IMR-90 (cell line): Measurements from ENCODE around the gene UNK. TPM values are rescaled to one million over a fixed set of nuclear protein-coding genes. Genes with fewer than 3 reads are reported as not detected.
A peak's percentile ranks its signal among the peaks of the same experiment; 100 is the strongest.

Experiments used
- ATAC-seq: fragments of 200-7000 bp; cut with Tn5 transposase; 2 replicates; pipeline ENCODE4 v1.9.1; 2020; ENCODE audit warnings: low read depth, mild to moderate bottlenecking, moderate library complexity
- BruUV-seq: library from RNA; stranded (reverse); fragments of 400-500 nt; replicated peaks from 2 replicates; lab custom pipeline; 2021; lab: Mats Ljungman, UMichigan
- CTCF ChIA-PET: fragments of 300-600 bp; formaldehyde crosslinking; extraction: SDS; loops from one replicate; lab custom pipeline; 2021; ENCODE audit warnings: antibody characterized with exemption; lab: Yijun Ruan, JAX
- POLR2A ChIA-PET: fragments of 300-600 bp; sonication (Branson Sonifier 250); formaldehyde crosslinking; loops from one replicate; lab custom pipeline; 2022; ENCODE audit warnings: antibody characterized with exemption; ENCODE audit not compliant: unreplicated experiment; lab: Charles Lee
- DNase-seq: peaks from one replicate; pipeline ENCODE4 v3.0.0; 2013
- H2AFZ ChIP-seq: replicated peaks from 2 replicates; pipeline ENCODE3; 2013; ENCODE audit warnings: low read length, mild to moderate bottlenecking; ENCODE audit not compliant: poor library complexity
- H2AK5ac ChIP-seq: 2 replicates; pipeline ENCODE4 v1.6.1; 2013; ENCODE audit warnings: low read depth, low read length, inconsistent platforms
- H2AK9ac ChIP-seq: replicated peaks from 2 replicates; pipeline ENCODE3; 2013; ENCODE audit warnings: mild to moderate bottlenecking, low read depth, low read length, moderate library complexity; ENCODE audit not compliant: poor library complexity
- H2BK120ac ChIP-seq: 2 replicates; pipeline ENCODE4 v1.6.1; 2013; ENCODE audit warnings: low read depth, low read length, inconsistent platforms
- H2BK15ac ChIP-seq: 3 replicates; pipeline ENCODE4 v1.6.1; 2013; ENCODE audit warnings: low read depth, low read length, inconsistent platforms
- H2BK20ac ChIP-seq: 2 replicates; pipeline ENCODE4 v1.6.1; 2013; ENCODE audit warnings: low read depth, mild to moderate bottlenecking, inconsistent platforms, low read length, moderate library complexity
- H2BK5ac ChIP-seq: 2 replicates; pipeline ENCODE4 v1.6.1; 2013; ENCODE audit warnings: mild to moderate bottlenecking, low read depth, low read length, inconsistent platforms; ENCODE audit not compliant: poor library complexity, severe bottlenecking
- H3K14ac ChIP-seq: replicated peaks from 2 replicates; pipeline ENCODE4 v1.6.1; 2013; ENCODE audit warnings: low read depth, low read length, inconsistent platforms
- H3K18ac ChIP-seq: 2 replicates; pipeline ENCODE4 v1.6.1; 2013; ENCODE audit warnings: low read depth, low read length, control low read depth
- H3K23ac ChIP-seq: 2 replicates; pipeline ENCODE4 v1.6.1; 2013; ENCODE audit warnings: low read depth, low read length, inconsistent platforms
- H3K27ac ChIP-seq: 2 replicates; pipeline ENCODE4 v1.5.1; 2013; ENCODE audit warnings: mild to moderate bottlenecking, control low read depth, low read length; ENCODE audit not compliant: insufficient read depth
- H3K27me3 ChIP-seq: 2 replicates; pipeline ENCODE4 v1.6.1; 2013; ENCODE audit warnings: low read length; ENCODE audit not compliant: control insufficient read depth, insufficient read depth
- H3K36me3 ChIP-seq: 2 replicates; pipeline ENCODE4 v1.6.1; 2013; ENCODE audit warnings: low read length, mixed read lengths; ENCODE audit not compliant: control insufficient read depth, insufficient read depth
- H3K4ac ChIP-seq: 2 replicates; pipeline ENCODE4 v1.6.1; 2013; ENCODE audit warnings: low read depth, low read length, inconsistent platforms
- H3K4me1 ChIP-seq: 2 replicates; pipeline ENCODE4 v1.6.1; 2013; ENCODE audit warnings: low read length, mixed read lengths; ENCODE audit not compliant: control insufficient read depth, insufficient read depth
- H3K4me2 ChIP-seq: 2 replicates; pipeline ENCODE4 v1.6.1; 2013; ENCODE audit warnings: low read depth, mild to moderate bottlenecking, control low read depth, low read length, moderate library complexity
- H3K4me3 ChIP-seq: 2 replicates; pipeline ENCODE4 v1.5.1; 2013; ENCODE audit warnings: low read depth, mild to moderate bottlenecking, control low read depth, low read length, moderate library complexity; ENCODE audit not compliant: insufficient read depth
- H3K56ac ChIP-seq: 2 replicates; pipeline ENCODE4 v1.6.1; 2013; ENCODE audit warnings: low read length, inconsistent platforms; ENCODE audit not compliant: insufficient read depth; ENCODE audit errors: extremely low read depth
- H3K79me1 ChIP-seq, 2 experiments: 2 replicates each; pipeline ENCODE4 v1.6.1; 2013; ENCODE audit warnings: low read length in 2 of 2, inconsistent platforms in 1 of 2, low read depth in 1 of 2
- H3K9ac ChIP-seq: 2 replicates; pipeline ENCODE4 v1.6.1; 2013; ENCODE audit warnings: low read depth, low read length, control low read depth
- H3K9me1 ChIP-seq: 2 replicates; pipeline ENCODE4 v1.6.1; 2013; ENCODE audit warnings: low read length, inconsistent platforms; ENCODE audit not compliant: insufficient read depth
- H3K9me3 ChIP-seq: 2 replicates; pipeline ENCODE4 v1.6.1; 2013; ENCODE audit warnings: low read length; ENCODE audit not compliant: control insufficient read depth, insufficient read depth
- H4K20me1 ChIP-seq: 2 replicates; pipeline ENCODE4 v1.6.1; 2013; ENCODE audit warnings: low read length, inconsistent platforms; ENCODE audit not compliant: insufficient read depth
- H4K5ac ChIP-seq: 2 replicates; pipeline ENCODE4 v1.6.1; 2013; ENCODE audit warnings: mild to moderate bottlenecking, low read depth, low read length, control low read depth
- H4K8ac ChIP-seq, 2 experiments: 2 replicates each; pipeline ENCODE4 v1.6.1; 2013; ENCODE audit warnings: low read depth in 2 of 2, low read length in 2 of 2, control low read depth in 1 of 2, inconsistent platforms in 1 of 2
- H4K91ac ChIP-seq: 2 replicates; pipeline ENCODE4 v1.6.1; 2013; ENCODE audit warnings: low read depth, low read length, inconsistent platforms; ENCODE audit not compliant: insufficient read depth
- MAFK ChIP-seq: IDR thresholded peaks from 2 replicates; pipeline ENCODE4 v1.6.1; 2012; ENCODE audit warnings: low read depth, low read length, improper control_type of control experiment
- POLR2A ChIP-seq: IDR thresholded peaks from 2 replicates; pipeline ENCODE4 v1.6.1; 2012; ENCODE audit warnings: mild to moderate bottlenecking, low read depth, low read length
- WGBS, 2 experiments: methylation state at CpG; one replicate each; pipeline versions ENCODE4 v1.1.5 to v1.1.7; 2013; ENCODE audit warnings: missing lambda C conversion rate in 2 of 2; ENCODE audit not compliant: insufficient read length in 1 of 2; ENCODE audit errors: extremely low coverage in 2 of 2; 5-methylcytosine and 5-hydroxymethylcytosine counted together
- dilution Hi-C: fragments of 300-500 bp; cut with HindIII; formaldehyde crosslinking; loops from one replicate; pipeline ENCODE4 v1.14.3; 2018; ENCODE audit warnings: low sequenced_read_pairs; ENCODE audit not compliant: unreplicated experiment
- in situ Hi-C: fragments of 300-500 bp; cut with MboI; formaldehyde crosslinking; loops from 3 replicates; pipeline ENCODE4 v1.14.3; 2019; ENCODE audit warnings: low sequenced_read_pairs, inconsistent platforms, mixed read lengths
- intact Hi-C: fragments of 100-400 bp; cut with micrococcal nuclease; formaldehyde crosslinking; loops from 2 replicates; pipeline ENCODE4 v1.10.0; 2022
- polyA plus RNA-seq, 3 experiments: library from polyadenylated mRNA; depleted of rRNA; stranded (reverse); fragments of >200 nt; gene quantifications; 2 replicates each; pipeline ENCODE4 v1.2.3, GENCODE V29; 2012; ENCODE audit warnings: low replicate concordance in 1 of 3
- total RNA-seq: library from RNA; depleted of rRNA; stranded (reverse); fragments of >200 nt; gene quantifications from 2 replicates; pipeline ENCODE4 v1.2.3, GENCODE V29; 2012

UNK gene
- total and polyA plus RNA-seq, 2 of the 4 experiments (the other 2 are of a cell fraction) = 15.4 to 17.3 TPM

- H3K9ac ChIP-seq = no peak overlapping the region
- H3K56ac ChIP-seq = no peak overlapping the region
- peaks cover 23% of the 10 kb centered on the region for H3K36me3 ChIP-seq
- TF ChIP-seq POLR2A (peak; percentile 81; the same call in 1 of the 2 replicates), MAFK (no peak)
- H4K5ac ChIP-seq = no peak overlapping the region
- no peak overlapping the region for H3K4ac ChIP-seq
- H3K79me1 ChIP-seq = peaks cover 10 to 35% of the 10 kb centered on the region in 2 experiments
- H2BK120ac ChIP-seq = no peak overlapping the region
- peaks cover 15% of the 10 kb centered on the region for H3K9me1 ChIP-seq
- H3K4me3 ChIP-seq = no peak overlapping the region
- no peak overlapping the region for H2BK15ac ChIP-seq
- no TSS peak for BruUV-seq
- H4K20me1 ChIP-seq = peaks cover 55% of the 10 kb centered on the region
- no peak overlapping the region for H3K18ac ChIP-seq
- H3K23ac ChIP-seq = peak overlapping the region; percentile 64; the same call in 1 of the 2 replicates
- no peak overlapping the region for H3K14ac ChIP-seq
- intact Hi-C loops = no loop called here
- H3K4me2 ChIP-seq = no peak overlapping the region
- in situ Hi-C loops = no loop called here
- no peak overlapping the region for H2BK5ac ChIP-seq
- no peaks in the 10 kb centered on the region for H3K9me3 ChIP-seq
- no peak overlapping the region for H4K91ac ChIP-seq
- no peak overlapping the region for H2AFZ ChIP-seq
- 100% methylated on average over 1 of the region's 6 CpGs; no CpG with 5 or more reads in 1 of the 2 experiments for WGBS, 2 experiments
- H3K27me3 ChIP-seq = no peaks in the 10 kb centered on the region
- ATAC-seq (no peak), DNase-seq (peak; percentile 44)
- H2BK20ac ChIP-seq = no peak overlapping the region
- no peak overlapping the region for H4K8ac ChIP-seq
- dilution Hi-C loops = no loop called here
- peaks cover 2% of the 10 kb centered on the region for H3K4me1 ChIP-seq
- ChIA-PET CTCF (interaction anchor here (1.2 kb wide), 1 partner anchor 55 kb away, joined by 3 read pairs; no protein-coding TSS in a partner anchor), POLR2A (interaction anchor here (0.8 to 1.2 kb wide), 2 partner anchors 10 to 19 kb away, joined by 3 to 6 read pairs; partner anchors contain the start of gene GALK1)
- H2AK5ac ChIP-seq = no peak overlapping the region
- no peak overlapping the region for H3K27ac ChIP-seq
- no peak overlapping the region for H2AK9ac ChIP-seq
Measured at GRCh38 chr17:75774991-75775668, 9.5 kb upstream of the UNK start.
